GM12878 (cell line): Measurements from ENCODE around the gene CDCA7L. TPM values are rescaled to one million over a fixed set of nuclear protein-coding genes. Genes with fewer than 3 reads are reported as not detected.
A peak's percentile ranks its signal among the peaks of the same experiment; 100 is the strongest.

ENCODE experiments used
- ATAC-seq: fragments of 200-7000 bp; cut with Tn5 transposase; 3 replicates; pipeline ENCODE4 v1.9.1; 2020; ENCODE audit warnings: mild to moderate bottlenecking, moderate library complexity
- BruUV-seq: library from RNA; stranded (reverse); fragments of 400-500 nt; replicated peaks from 2 replicates; lab custom pipeline; 2021; lab: Mats Ljungman, UMichigan
- CTCF ChIA-PET: fragments of 300-600 bp; sonication (Branson Sonifier 250); formaldehyde crosslinking; extraction: SDS; loops from one replicate; lab custom pipeline; 2021; ENCODE audit warnings: inconsistent platforms; lab: Yijun Ruan, JAX
- POLR2A ChIA-PET: fragments of 350-600 bp; formaldehyde crosslinking; extraction: SDS; loops from one replicate; lab custom pipeline; 2021; ENCODE audit warnings: inconsistent platforms; lab: Charles Lee
- RAD21 ChIA-PET: fragments of 300-600 bp; sonication (Branson Sonifier 250); formaldehyde crosslinking; loops from one replicate; lab custom pipeline; 2023; ENCODE audit warnings: antibody characterized with exemption; ENCODE audit not compliant: unreplicated experiment; lab: Charles Lee
- SMC1A ChIA-PET: fragments of 300-600 bp; sonication (Branson Sonifier 250); formaldehyde crosslinking; loops from one replicate; lab custom pipeline; 2023; ENCODE audit not compliant: unreplicated experiment, uncharacterized antibody; lab: Charles Lee
- DNase-seq: peaks from one replicate; pipeline ENCODE4 v3.0.0-alpha.2; 2011; ENCODE audit warnings: low read depth, low spot score
- FAIRE-seq: peaks from 3 replicates; lab custom pipeline; 2011; peaks lifted over from hg19 to GRCh38; lab: Jason Lieb, UNC
- H2AFZ ChIP-seq: 2 replicates; pipeline ENCODE4 v1.6.0; 2011; ENCODE audit warnings: low read depth, low read length, control low read depth; ENCODE audit not compliant: control insufficient read depth
- H3K27ac ChIP-seq: 2 replicates; pipeline ENCODE4 v1.5.1; 2011; ENCODE audit warnings: control low read depth; ENCODE audit not compliant: control insufficient read depth, insufficient read depth
- H3K27me3 ChIP-seq, 2 experiments: replicated peaks in 1 of 2; 2 replicates each; pipeline versions ENCODE4 v1.6.0 to v1.6.1; 2011; ENCODE audit warnings: low read length in 1 of 2; ENCODE audit not compliant: control insufficient read depth in 2 of 2, insufficient read depth in 2 of 2
- H3K36me3 ChIP-seq, 2 experiments: 2 replicates each; pipeline ENCODE4 v1.5.1; 2011; ENCODE audit warnings: low read length in 1 of 2; ENCODE audit not compliant: control insufficient read depth in 2 of 2, insufficient read depth in 2 of 2
- H3K4me1 ChIP-seq: 2 replicates; pipeline ENCODE4 v1.6.1; 2011; ENCODE audit warnings: mild to moderate bottlenecking, low read length, moderate library complexity, mixed read lengths; ENCODE audit not compliant: control insufficient read depth, insufficient read depth
- H3K4me2 ChIP-seq: 2 replicates; pipeline ENCODE4 v1.6.0; 2011; ENCODE audit warnings: control low read depth; ENCODE audit not compliant: control insufficient read depth, insufficient read depth
- H3K4me3 ChIP-seq: fragments of 200-600 bp; sonication (generic); 2 replicates; pipeline ENCODE4 v1.5.1; 2016
- H3K79me2 ChIP-seq: 2 replicates; pipeline ENCODE4 v1.6.0; 2011; ENCODE audit warnings: low read length; ENCODE audit not compliant: control insufficient read depth, insufficient read depth
- H3K9ac ChIP-seq: 2 replicates; pipeline ENCODE4 v1.8.0; 2011; ENCODE audit warnings: low read length, control low read depth, mixed read lengths; ENCODE audit not compliant: control insufficient read depth, insufficient read depth
- H3K9me3 ChIP-seq: replicated peaks from 3 replicates; pipeline ENCODE4 v1.5.1; 2011; ENCODE audit warnings: mild to moderate bottlenecking, low read length; ENCODE audit not compliant: control insufficient read depth, insufficient read depth
- H4K20me1 ChIP-seq: 2 replicates; pipeline ENCODE4 v1.6.0; 2011; ENCODE audit not compliant: control insufficient read depth, insufficient read depth
- BCL11A ChIP-seq: IDR thresholded peaks from 2 replicates; pipeline ENCODE4 v1.6.1; 2011; ENCODE audit warnings: low read depth, low read length
- FOS ChIP-seq: IDR thresholded peaks from 3 replicates; pipeline ENCODE4 v1.6.1; 2011; ENCODE audit warnings: borderline replicate concordance; ENCODE audit not compliant: insufficient read length; ENCODE audit errors: extremely low read depth
- FOXM1 ChIP-seq: IDR thresholded peaks from 2 replicates; pipeline ENCODE4 v1.6.1; 2012; ENCODE audit warnings: low read depth, mild to moderate bottlenecking, inconsistent platforms, low read length, moderate library complexity
- HDGF ChIP-seq: fragments of 450-650 bp; IDR thresholded peaks from 2 replicates; pipeline ENCODE4 v1.6.1; 2016; ENCODE audit warnings: antibody characterized with exemption
- JUNB ChIP-seq: IDR thresholded peaks from 2 replicates; pipeline ENCODE4 v1.6.1; 2016; ENCODE audit warnings: antibody characterized with exemption, mild to moderate bottlenecking
- MEF2A ChIP-seq: IDR thresholded peaks from 2 replicates; pipeline ENCODE4 v1.6.1; 2011; ENCODE audit warnings: low read depth, mild to moderate bottlenecking, low read length, moderate library complexity; ENCODE audit not compliant: insufficient read depth
- MEF2B ChIP-seq: fragments of 450-650 bp; IDR thresholded peaks from 2 replicates; pipeline ENCODE4 v1.6.1; 2018; ENCODE audit warnings: mild to moderate bottlenecking, moderate library complexity; ENCODE audit not compliant: partially characterized antibody, poor library complexity, severe bottlenecking
- NBN ChIP-seq: fragments of 450-650 bp; IDR thresholded peaks from 2 replicates; pipeline ENCODE4 v1.6.1; 2016
- NFIC ChIP-seq: IDR thresholded peaks from 2 replicates; pipeline ENCODE4 v1.6.1; 2012; ENCODE audit warnings: low read depth, mild to moderate bottlenecking, inconsistent platforms, low read length, moderate library complexity
- PAX5 ChIP-seq: IDR thresholded peaks from 2 replicates; pipeline ENCODE4 v1.6.1; 2011; ENCODE audit warnings: low read depth, low read length, borderline replicate concordance
- RBBP5 ChIP-seq: fragments of 200-600 bp; sonication (generic); conservative IDR thresholded peaks from 2 replicates; pipeline ENCODE4 v1.6.1; 2016
- SMAD5 ChIP-seq: IDR thresholded peaks from 2 replicates; pipeline ENCODE4 v1.6.1; 2016; ENCODE audit warnings: antibody characterized with exemption, low read depth
- SMC3 ChIP-seq: IDR thresholded peaks from 2 replicates; pipeline ENCODE4 v1.6.1; 2011; ENCODE audit warnings: low read length, improper control_type of control experiment, borderline replicate concordance
- SREBF1 ChIP-seq: IDR thresholded peaks from 2 replicates; pipeline ENCODE4 v1.6.1; 2012; ENCODE audit warnings: mild to moderate bottlenecking, low read length
- STAT1 ChIP-seq: fragments of 450-650 bp; conservative IDR thresholded peaks from 2 replicates; pipeline ENCODE4 v1.6.1; 2014; ENCODE audit warnings: antibody characterized with exemption, mild to moderate bottlenecking
- SUPT20H ChIP-seq: IDR thresholded peaks from 2 replicates; pipeline ENCODE4 v1.6.1; 2011; ENCODE audit warnings: low read depth, mild to moderate bottlenecking, low read length, moderate library complexity, borderline replicate concordance; ENCODE audit not compliant: control insufficient read depth
- ZNF274 ChIP-seq: IDR thresholded peaks from one replicate; pipeline ENCODE4 v1.8.0; 2011; ENCODE audit not compliant: insufficient read length, insufficient read depth
- WGBS: methylation state at CpG from one replicate; pipeline ENCODE4 v1.1.6; 2016; ENCODE audit warnings: low lambda C conversion rate; ENCODE audit not compliant: insufficient replicate concordance, insufficient coverage; ENCODE audit errors: missing lambda C conversion rate; 5-methylcytosine and 5-hydroxymethylcytosine counted together
- in situ Hi-C: fragments of 300-500 bp; cut with MboI; formaldehyde crosslinking; loops from 9 replicates; pipeline ENCODE4 v1.14.3; 2018; ENCODE audit warnings: mixed read lengths
- intact Hi-C: fragments of 100-400 bp; cut with micrococcal nuclease; formaldehyde crosslinking; loops from one replicate; pipeline ENCODE4 v1.14.2; 2022; ENCODE audit not compliant: unreplicated experiment
- polyA plus RNA-seq, 11 experiments: library from polyadenylated mRNA; depleted of rRNA in 4 of 11; unstranded in 6 of 11; stranded (reverse) in 5 of 11; fragments of >200 nt; fragmentation: Nextera tagmentation in 4 of 11; fragmentation: Illumina TruSeq in 1 of 11; extraction: Ambion mirVana in 4 of 11; extraction: Trizol in 1 of 11; gene quantifications; 1 replicate in 1 of 11; 2 replicates in 10 of 11; pipeline versions ENCODE4 v1.2.1 to v1.2.3, GENCODE V29; 2011 to 2016; ENCODE audit warnings: inconsistent platforms in 2 of 11, missing spikeins in 2 of 11, low read depth in 1 of 11
- total RNA-seq, 4 experiments: library from RNA; depleted of rRNA in 3 of 4; stranded (reverse); fragments of >200 nt in 3 of 4; fragmentation: Illumina TruSeq in 1 of 4; extraction: Trizol in 1 of 4; gene quantifications; 2 replicates each; pipeline versions ENCODE4 v1.2.1 to v1.2.3, GENCODE V29; 2013 to 2021
- TF ChIP-seq, protein P1 (sequence below): IDR thresholded peaks from 2 replicates; pipeline ENCODE4 v1.6.1; 2012; ENCODE audit warnings: mild to moderate bottlenecking, low read depth, low read length

Gene CDCA7L
- total and polyA plus RNA-seq, 10 of the 15 experiments (the other 5 are each of a cell fraction or from before 2014, with no cell fraction given), result 30.3 to 92.2 (median 68.5) TPM

DNA sequence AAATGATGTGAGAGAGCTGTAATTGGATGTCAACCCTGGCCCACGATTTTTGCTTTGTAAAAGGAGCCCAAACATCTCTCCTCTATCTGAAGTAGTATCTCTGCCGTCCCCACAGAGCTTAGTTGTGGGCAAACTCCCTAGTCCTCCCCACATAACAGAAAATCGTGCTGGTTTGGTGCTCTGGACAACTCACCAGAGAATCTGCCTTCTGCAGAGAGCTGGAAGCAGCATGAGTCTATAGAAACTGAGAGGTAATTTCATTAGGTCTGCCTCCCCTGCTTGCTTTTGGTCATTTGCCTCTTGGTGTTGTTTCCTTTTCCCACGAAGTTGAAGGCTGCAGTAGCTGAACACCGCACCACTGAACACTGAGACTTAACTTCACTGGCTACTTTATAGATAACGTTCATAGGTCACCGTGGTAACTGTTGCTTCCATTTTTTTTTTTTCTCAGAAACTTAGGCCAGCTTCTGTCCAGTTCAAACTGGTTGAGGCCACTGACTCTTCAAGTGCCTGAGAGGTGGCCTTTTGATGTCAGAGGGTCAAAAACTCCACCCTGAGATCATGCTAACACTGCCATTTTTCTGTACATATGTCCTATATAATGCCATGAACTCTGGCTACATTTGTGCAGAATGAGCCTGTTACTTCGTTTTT is 3.3 kb upstream of the CDCA7L start (continued):
- TF ChIP-seq, protein P1, sequence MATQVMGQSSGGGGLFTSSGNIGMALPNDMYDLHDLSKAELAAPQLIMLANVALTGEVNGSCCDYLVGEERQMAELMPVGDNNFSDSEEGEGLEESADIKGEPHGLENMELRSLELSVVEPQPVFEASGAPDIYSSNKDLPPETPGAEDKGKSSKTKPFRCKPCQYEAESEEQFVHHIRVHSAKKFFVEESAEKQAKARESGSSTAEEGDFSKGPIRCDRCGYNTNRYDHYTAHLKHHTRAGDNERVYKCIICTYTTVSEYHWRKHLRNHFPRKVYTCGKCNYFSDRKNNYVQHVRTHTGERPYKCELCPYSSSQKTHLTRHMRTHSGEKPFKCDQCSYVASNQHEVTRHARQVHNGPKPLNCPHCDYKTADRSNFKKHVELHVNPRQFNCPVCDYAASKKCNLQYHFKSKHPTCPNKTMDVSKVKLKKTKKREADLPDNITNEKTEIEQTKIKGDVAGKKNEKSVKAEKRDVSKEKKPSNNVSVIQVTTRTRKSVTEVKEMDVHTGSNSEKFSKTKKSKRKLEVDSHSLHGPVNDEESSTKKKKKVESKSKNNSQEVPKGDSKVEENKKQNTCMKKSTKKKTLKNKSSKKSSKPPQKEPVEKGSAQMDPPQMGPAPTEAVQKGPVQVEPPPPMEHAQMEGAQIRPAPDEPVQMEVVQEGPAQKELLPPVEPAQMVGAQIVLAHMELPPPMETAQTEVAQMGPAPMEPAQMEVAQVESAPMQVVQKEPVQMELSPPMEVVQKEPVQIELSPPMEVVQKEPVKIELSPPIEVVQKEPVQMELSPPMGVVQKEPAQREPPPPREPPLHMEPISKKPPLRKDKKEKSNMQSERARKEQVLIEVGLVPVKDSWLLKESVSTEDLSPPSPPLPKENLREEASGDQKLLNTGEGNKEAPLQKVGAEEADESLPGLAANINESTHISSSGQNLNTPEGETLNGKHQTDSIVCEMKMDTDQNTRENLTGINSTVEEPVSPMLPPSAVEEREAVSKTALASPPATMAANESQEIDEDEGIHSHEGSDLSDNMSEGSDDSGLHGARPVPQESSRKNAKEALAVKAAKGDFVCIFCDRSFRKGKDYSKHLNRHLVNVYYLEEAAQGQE, result no peak
- TF ChIP-seq PAX5, result no peak
- no peak for TF ChIP-seq FOS
- no peak for TF ChIP-seq SMAD5
- no peak for TF ChIP-seq SUPT20H
- no peak for TF ChIP-seq RBBP5

DNA sequence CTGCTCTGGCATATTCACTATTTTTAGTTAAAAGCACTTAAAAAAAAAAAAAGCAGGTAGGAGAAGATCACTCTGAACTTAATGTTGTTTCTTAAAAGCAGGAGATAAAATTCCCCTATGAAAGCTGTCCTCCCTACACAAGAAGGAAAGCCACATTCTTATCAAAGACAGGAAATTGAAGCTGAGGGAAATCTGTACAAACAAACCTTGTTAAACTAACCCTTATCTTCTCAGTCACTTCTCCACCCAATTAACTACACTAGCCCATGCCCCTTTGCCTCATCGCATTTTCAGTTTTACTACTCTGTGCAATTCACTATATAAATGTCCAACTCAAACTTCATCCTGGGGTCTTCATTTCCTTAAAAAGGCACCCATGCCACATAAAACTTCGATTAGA is 2.7 kb upstream of the CDCA7L start:
- Histone ChIP-seq H3K9me3 (no peaks in the 10 kb centered on the region), H4K20me1 (no peaks in the 10 kb centered on the region), H3K36me3 (no peaks in the 10 kb centered on the region), H3K27me3 (no peaks in the 10 kb centered on the region), H3K79me2 (peaks cover 7% of the 10 kb centered on the region; the same call in 1 of the 2 replicates), H3K27ac (no peak overlapping the region), H3K9ac (no peak overlapping the region), H3K4me3 (no peak overlapping the region), H3K4me1 (peaks cover 26% of the 10 kb centered on the region), H2AFZ (no peak overlapping the region), H3K4me2 (no peak overlapping the region)
- in situ Hi-C loops, result loop anchor here (10.0 to 25.0 kb wide), 3 partner anchors 594 to 1711 kb away; partner anchors contain the start of gene HYCC1
- intact Hi-C loops, result loop anchor here (10.0 kb wide), 2 partner anchors 496 to 594 kb away; no protein-coding TSS in a partner anchor
- SMC1A ChIA-PET, result interaction anchor here (0.6 to 9.9 kb wide), 7 partner anchors 10 to 995 kb away, joined by 3 to 96 read pairs (median 3); no protein-coding TSS in a partner anchor
- ATAC-seq (no peak), FAIRE-seq (peak; percentile 13), DNase-seq (no peak)
- POLR2A ChIA-PET, result interaction anchor here (1.4 to 1.8 kb wide), 2 partner anchors 9 to 18 kb away, joined by 4 to 5 read pairs; no protein-coding TSS in a partner anchor
- TF ChIP-seq STAT1 (no peak), FOXM1 (no peak), SMC3 (no peak), NFIC (no peak), NBN (no peak), BCL11A (no peak), ZNF274 (no peak), HDGF (no peak), MEF2B (no peak), MEF2A (no peak), JUNB (no peak), SREBF1 (no peak), SUPT20H (no peak)
- no TSS peak for BruUV-seq
- 47% methylated on average over 2 of the region's 2 CpGs for WGBS
- CTCF ChIA-PET, result interaction anchor here (0.6 to 1.1 kb wide), 2 partner anchors 49 to 161 kb away, joined by 3 to 4 read pairs; no protein-coding TSS in a partner anchor
- RAD21 ChIA-PET, result interaction anchor here (1.5 to 1.9 kb wide), 2 partner anchors 9 to 51 kb away, joined by 4 to 9 read pairs; no protein-coding TSS in a partner anchor
